CD8-positive, alpha-beta memory T cell (primary cell): ENCODE measurements around the gene EPHA8. TPM values are rescaled to one million over a fixed set of nuclear protein-coding genes. Genes with fewer than 3 reads are reported as not detected.

Source experiments
- CTCF ChIA-PET: fragments of 350-600 bp; sonication (Branson Sonifier 250); formaldehyde crosslinking; loops from one replicate; lab custom pipeline; 2021; ENCODE audit warnings: antibody characterized with exemption; lab: Charles Lee
- POLR2A ChIA-PET: fragments of 350-600 bp; sonication (Branson Sonifier 250); formaldehyde crosslinking; loops from one replicate; lab custom pipeline; 2021; ENCODE audit warnings: antibody characterized with exemption; lab: Charles Lee
- DNase-seq, 5 donors: peaks; one replicate each; pipeline versions ENCODE4 v3.0.0 to v3.0.0-alpha.2; 2020 to 2022; ENCODE audit warnings: mixed read lengths in 1 of 5
- H3K27ac ChIP-seq: one replicate; pipeline ENCODE4 v1.7.0; 2013; ENCODE audit warnings: low read depth, mild to moderate bottlenecking, low read length, moderate library complexity
- H3K27me3 ChIP-seq: 2 replicates; pipeline ENCODE4 v1.7.0; 2013; ENCODE audit warnings: low read length, mild to moderate bottlenecking; ENCODE audit not compliant: insufficient read depth, poor library complexity, severe bottlenecking
- H3K36me3 ChIP-seq: 2 replicates; pipeline ENCODE4 v1.7.0; 2013; ENCODE audit warnings: mild to moderate bottlenecking, low read length, moderate library complexity; ENCODE audit not compliant: insufficient read depth
- H3K4me1 ChIP-seq: 2 replicates; pipeline ENCODE4 v1.7.0; 2013; ENCODE audit warnings: mild to moderate bottlenecking, low read length, moderate library complexity; ENCODE audit not compliant: insufficient read depth
- H3K4me3 ChIP-seq: 2 replicates; pipeline ENCODE4 v1.7.0; 2013; ENCODE audit warnings: mild to moderate bottlenecking, low read length
- H3K9me3 ChIP-seq: 2 replicates; pipeline ENCODE4 v1.7.0; 2013; ENCODE audit warnings: mild to moderate bottlenecking, low read length
- H3K27ac Mint-ChIP-seq, 8 donors: one replicate each; pipeline ENCODE4 v1.8.0; 2020 to 2021; ENCODE audit warnings: mixed read lengths in 8 of 8, mild to moderate bottlenecking in 6 of 8, inconsistent platforms in 3 of 8, moderate library complexity in 3 of 8
- H3K27me3 Mint-ChIP-seq, 2 donors: one replicate each; pipeline ENCODE4 v1.8.0; 2020 to 2021; ENCODE audit warnings: mixed read lengths in 2 of 2, mild to moderate bottlenecking in 1 of 2, moderate library complexity in 1 of 2
- H3K36me3 Mint-ChIP-seq, 3 donors: one replicate each; pipeline ENCODE4 v1.8.0; 2020 to 2021; ENCODE audit warnings: mixed read lengths in 3 of 3, inconsistent platforms in 1 of 3, mild to moderate bottlenecking in 1 of 3
- H3K4me1 Mint-ChIP-seq, 3 donors: one replicate each; pipeline ENCODE4 v1.8.0; 2020 to 2021; ENCODE audit warnings: mixed read lengths in 3 of 3, inconsistent platforms in 1 of 3, mild to moderate bottlenecking in 1 of 3
- H3K4me3 Mint-ChIP-seq, 7 donors: one replicate each; pipeline ENCODE4 v1.8.0; 2020 to 2021; ENCODE audit warnings: mixed read lengths in 7 of 7, mild to moderate bottlenecking in 6 of 7, moderate library complexity in 4 of 7, inconsistent platforms in 2 of 7
- H3K9me3 Mint-ChIP-seq, 5 donors: one replicate each; pipeline ENCODE4 v1.8.0; 2020 to 2022; ENCODE audit warnings: mixed read lengths in 5 of 5, mild to moderate bottlenecking in 3 of 5, moderate library complexity in 2 of 5, inconsistent platforms in 1 of 5
- polyA plus RNA-seq: library from polyadenylated mRNA; unstranded; fragments of 300-500 nt; fragmentation: Illumina TruSeq; gene quantifications from one replicate; pipeline ENCODE4 v1.2.3, GENCODE V29; 2021
- total RNA-seq, 2 experiments: library from RNA; stranded (reverse); gene quantifications; one replicate each; pipeline ENCODE4 v1.2.3, GENCODE V29; 2021

The EPHA8 gene
- total and polyA plus RNA-seq, 3 experiments from 2014 or later, result not detected

- H3K9me3 ChIP-seq, result no peaks in the 10 kb centered on the region
- no peak overlapping the region for H3K4me3 ChIP-seq
- DNase-seq, result no peak
- no peak overlapping the region for H3K4me3 Mint-ChIP-seq
- H3K27ac Mint-ChIP-seq, result no peak overlapping the region
- no peaks in the 10 kb centered on the region for H3K36me3 Mint-ChIP-seq
- H3K4me1 Mint-ChIP-seq, result no peaks in the 10 kb centered on the region
- H3K36me3 ChIP-seq, result no peaks in the 10 kb centered on the region
- CTCF ChIA-PET, result no interaction called here
- no peaks in the 10 kb centered on the region for H3K4me1 ChIP-seq
- no peak overlapping the region for H3K27ac ChIP-seq
- no peaks in the 10 kb centered on the region for H3K9me3 Mint-ChIP-seq
- POLR2A ChIA-PET, result no interaction called here
- peaks cover 13 to 50% of the 10 kb centered on the region in 2 donors for H3K27me3 Mint-ChIP-seq
- peaks cover 4% of the 10 kb centered on the region for H3K27me3 ChIP-seq
These were observed 50.7 kb downstream of the EPHA8 start for GRCh38 chr1:22613951-22614350.

DNA sequence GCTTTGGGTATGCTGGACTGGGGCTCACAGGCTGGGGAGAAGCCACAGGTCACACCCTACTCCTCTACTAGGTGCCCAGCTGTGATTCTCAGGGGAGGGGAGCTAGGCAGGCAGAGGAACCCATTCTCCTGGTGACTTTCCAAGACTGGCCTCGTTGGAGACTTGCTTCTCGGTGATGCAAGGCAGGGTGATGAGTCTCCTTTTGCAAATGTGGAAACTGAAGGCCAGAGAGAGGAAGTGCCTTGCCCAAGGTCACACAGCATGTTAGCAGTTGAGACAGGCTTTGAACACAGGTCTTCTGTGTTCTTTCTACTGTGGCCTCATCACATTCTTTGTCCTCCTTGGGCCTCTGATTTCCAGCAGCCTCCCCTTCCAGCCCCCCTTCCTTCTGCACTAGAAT, 52.6 kb downstream of the EPHA8 start:
- Mint-ChIP-seq H3K36me3 (no peaks in the 10 kb centered on the region), H3K4me1 (no peaks in the 10 kb centered on the region), H3K27me3 (peaks cover 14 to 46% of the 10 kb centered on the region in 2 donors), H3K27ac (no peak overlapping the region), H3K9me3 (no peaks in the 10 kb centered on the region), H3K4me3 (no peak overlapping the region)
- ChIA-PET CTCF (no interaction called here), POLR2A (interaction anchor here (0.6 kb wide), 1 partner anchor 24 kb away, joined by 3 read pairs; no protein-coding TSS in a partner anchor)
- peaks cover 6% of the 10 kb centered on the region for H3K27me3 ChIP-seq
- H3K4me3 ChIP-seq, result no peak overlapping the region
- no peaks in the 10 kb centered on the region for H3K9me3 ChIP-seq
- no peaks in the 10 kb centered on the region for H3K36me3 ChIP-seq
- no peak for DNase-seq
- H3K27ac ChIP-seq, result no peak overlapping the region
- H3K4me1 ChIP-seq, result no peaks in the 10 kb centered on the region

DNA sequence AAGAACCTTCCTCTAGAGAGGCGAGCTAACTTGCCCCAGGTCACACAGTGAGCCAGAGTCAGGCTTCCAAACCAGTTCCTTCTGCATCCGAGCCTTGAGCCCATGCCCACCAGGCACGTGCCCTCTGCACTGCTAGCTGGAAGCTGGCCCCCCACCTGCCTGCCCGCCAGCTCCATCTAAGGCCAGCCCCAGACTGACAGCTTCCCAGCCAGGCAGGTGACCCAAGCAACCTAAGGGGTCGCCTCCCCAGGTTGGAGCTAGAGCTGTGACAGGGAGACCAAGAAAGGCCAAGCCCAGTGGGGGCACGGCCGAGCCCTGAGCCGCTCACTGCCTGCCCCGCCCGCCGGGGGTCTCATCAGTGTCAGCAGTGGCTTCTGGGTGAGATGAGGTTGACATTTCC, 53.3 kb downstream of the EPHA8 start:
- Mint-ChIP-seq H3K4me1 (no peaks in the 10 kb centered on the region), H3K27ac (no peak overlapping the region), H3K36me3 (no peaks in the 10 kb centered on the region), H3K4me3 (no peak overlapping the region), H3K27me3 (peaks cover 16 to 40% of the 10 kb centered on the region in 2 donors), H3K9me3 (no peaks in the 10 kb centered on the region)
- ChIA-PET CTCF (no interaction called here), POLR2A (interaction anchor here (0.6 kb wide), 1 partner anchor 25 kb away, joined by 3 read pairs; no protein-coding TSS in a partner anchor)
- Histone ChIP-seq H3K27me3 (peaks cover 9% of the 10 kb centered on the region), H3K4me3 (no peak overlapping the region), H3K4me1 (no peaks in the 10 kb centered on the region), H3K27ac (no peak overlapping the region), H3K36me3 (no peaks in the 10 kb centered on the region), H3K9me3 (no peaks in the 10 kb centered on the region)
- no peak for DNase-seq

DNA sequence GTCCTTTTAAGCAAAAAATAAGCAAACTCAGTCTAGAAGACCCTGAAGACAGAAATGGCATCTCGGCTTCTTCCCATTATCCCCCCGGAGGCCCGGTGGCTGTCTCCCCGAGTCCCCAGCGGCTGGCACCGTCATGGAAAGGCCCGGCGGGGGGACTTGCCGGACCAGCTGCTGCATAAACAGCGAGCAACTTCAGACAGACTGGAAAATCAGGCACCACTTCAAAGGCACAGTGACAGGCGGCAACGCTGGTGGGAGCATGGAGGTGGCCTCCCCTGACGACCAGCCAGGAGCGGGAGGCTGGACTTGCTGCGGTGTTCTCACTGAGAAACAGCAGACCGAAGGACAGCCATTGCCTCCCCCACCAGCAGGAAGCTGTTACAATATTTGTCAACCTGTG, 54.8 kb downstream of the EPHA8 start:
- no peaks in the 10 kb centered on the region for H3K4me1 Mint-ChIP-seq

GRCh38 chr1:22619252-22619651, 56.0 kb downstream of the EPHA8 start:
- no peaks in the 10 kb centered on the region for H3K36me3 ChIP-seq
- no peak for DNase-seq
- ChIA-PET CTCF (no interaction called here), POLR2A (no interaction called here)
- Mint-ChIP-seq H3K27me3 (peaks cover 15 to 45% of the 10 kb centered on the region in 2 donors), H3K36me3 (no peaks in the 10 kb centered on the region), H3K4me1 (no peaks in the 10 kb centered on the region), H3K27ac (peak overlapping the region in 2 of 8 donors; percentile 21 to 93), H3K4me3 (no peak overlapping the region), H3K9me3 (no peaks in the 10 kb centered on the region)
- H3K4me3 ChIP-seq, result no peak overlapping the region
- H3K9me3 ChIP-seq, result no peaks in the 10 kb centered on the region
- H3K4me1 ChIP-seq, result no peaks in the 10 kb centered on the region
- peaks cover 9% of the 10 kb centered on the region for H3K27me3 ChIP-seq
- H3K27ac ChIP-seq, result no peak overlapping the region

More for the DNA sequence above, 54.8 kb downstream of the EPHA8 start:
- CTCF ChIA-PET, result no interaction called here
- DNase-seq, result no peak
- H3K27ac Mint-ChIP-seq, result no peak overlapping the region
- H3K27me3 Mint-ChIP-seq, result peaks cover 15 to 42% of the 10 kb centered on the region in 2 donors
- no peaks in the 10 kb centered on the region for H3K9me3 Mint-ChIP-seq
- peaks cover 9% of the 10 kb centered on the region for H3K27me3 ChIP-seq
- POLR2A ChIA-PET, result no interaction called here
- H3K4me3 Mint-ChIP-seq, result no peak overlapping the region
- H3K4me3 ChIP-seq, result no peak overlapping the region
- H3K9me3 ChIP-seq, result no peaks in the 10 kb centered on the region
- H3K36me3 ChIP-seq, result no peaks in the 10 kb centered on the region
- no peaks in the 10 kb centered on the region for H3K4me1 ChIP-seq
- H3K27ac ChIP-seq, result no peak overlapping the region
- H3K36me3 Mint-ChIP-seq, result no peaks in the 10 kb centered on the region

GRCh38 chr1:22619798-22620197, 56.5 kb downstream of the EPHA8 start:
- no peak overlapping the region for H3K4me3 ChIP-seq
- no peak for DNase-seq
- H3K36me3 Mint-ChIP-seq, result no peaks in the 10 kb centered on the region
- ChIA-PET POLR2A (no interaction called here), CTCF (no interaction called here)
- H3K27me3 ChIP-seq, result peaks cover 9% of the 10 kb centered on the region
- no peaks in the 10 kb centered on the region for H3K9me3 ChIP-seq
- no peaks in the 10 kb centered on the region for H3K9me3 Mint-ChIP-seq
- peak overlapping the region in 2 of 8 donors; percentile 57 to 93 for H3K27ac Mint-ChIP-seq
- H3K27me3 Mint-ChIP-seq, result peaks cover 10 to 45% of the 10 kb centered on the region in 2 donors
- H3K4me3 Mint-ChIP-seq, result no peak overlapping the region
- no peaks in the 10 kb centered on the region for H3K36me3 ChIP-seq
- H3K27ac ChIP-seq, result no peak overlapping the region
- H3K4me1 Mint-ChIP-seq, result no peaks in the 10 kb centered on the region
- H3K4me1 ChIP-seq, result no peaks in the 10 kb centered on the region

DNA sequence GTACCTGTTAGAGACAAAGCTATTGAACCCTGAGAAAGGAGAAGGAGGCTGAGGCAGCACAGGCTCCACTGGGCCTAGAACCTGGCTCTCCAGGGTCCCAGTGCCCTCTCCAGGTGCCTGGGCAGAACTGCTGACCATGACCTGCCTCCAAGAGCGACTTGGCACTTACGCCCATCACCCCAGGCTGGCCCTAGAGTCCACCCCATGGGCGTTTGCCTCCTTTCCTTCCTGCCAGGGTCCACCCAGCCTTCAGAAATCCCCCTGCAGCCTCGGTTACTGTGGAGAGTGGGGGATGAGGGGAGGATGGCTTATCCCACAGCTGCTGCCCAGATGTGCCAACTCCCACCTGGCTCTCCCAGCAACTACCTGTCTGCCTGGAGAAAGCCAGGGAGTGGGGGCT, 58.5 kb downstream of the EPHA8 start:
- CTCF ChIA-PET, result no interaction called here
- no peaks in the 10 kb centered on the region for H3K4me1 Mint-ChIP-seq
- H3K27me3 ChIP-seq, result peaks cover 9% of the 10 kb centered on the region

GRCh38 chr1:22625262-22625925, 62.1 kb downstream of the EPHA8 start:
- Mint-ChIP-seq H3K27ac (no peak overlapping the region), H3K27me3 (peaks cover 22 to 58% of the 10 kb centered on the region in 2 donors), H3K4me1 (no peaks in the 10 kb centered on the region), H3K4me3 (no peak overlapping the region), H3K36me3 (no peaks in the 10 kb centered on the region), H3K9me3 (no peaks in the 10 kb centered on the region)
- Histone ChIP-seq H3K4me3 (no peak overlapping the region), H3K36me3 (no peaks in the 10 kb centered on the region), H3K4me1 (no peaks in the 10 kb centered on the region), H3K9me3 (no peaks in the 10 kb centered on the region), H3K27ac (no peak overlapping the region), H3K27me3 (peaks cover 5% of the 10 kb centered on the region)
- no peak for DNase-seq
- CTCF ChIA-PET, result no interaction called here
- POLR2A ChIA-PET, result no interaction called here

More for the DNA sequence above, 58.5 kb downstream of the EPHA8 start:
- Histone ChIP-seq H3K9me3 (no peaks in the 10 kb centered on the region), H3K27ac (no peak overlapping the region), H3K4me3 (no peak overlapping the region), H3K36me3 (no peaks in the 10 kb centered on the region), H3K4me1 (no peaks in the 10 kb centered on the region)
- H3K36me3 Mint-ChIP-seq, result no peaks in the 10 kb centered on the region
- H3K9me3 Mint-ChIP-seq, result no peaks in the 10 kb centered on the region
- POLR2A ChIA-PET, result no interaction called here
- no peak overlapping the region for H3K27ac Mint-ChIP-seq
- H3K4me3 Mint-ChIP-seq, result no peak overlapping the region
- H3K27me3 Mint-ChIP-seq, result peaks cover 9 to 52% of the 10 kb centered on the region in 2 donors
- DNase-seq, result no peak
